HCT116 (cell line): Measurements from ENCODE around the gene SLC2A2. TPM values are rescaled to one million over a fixed set of nuclear protein-coding genes. Genes with fewer than 3 reads are reported as not detected.

Source experiments
- ATAC-seq: fragments of 200-7000 bp; cut with Tn5 transposase; 2 replicates; pipeline ENCODE4 v1.9.1; 2020; ENCODE audit warnings: mild to moderate bottlenecking, moderate library complexity
- BruUV-seq: library from RNA; stranded (reverse); fragments of 400-500 nt; replicated peaks from 2 replicates; lab custom pipeline; 2021; lab: Mats Ljungman, UMichigan
- CTCF ChIA-PET: fragments of 300-600 bp; sonication (Branson Sonifier 250); formaldehyde crosslinking; loops from one replicate; lab custom pipeline; 2021; ENCODE audit warnings: antibody characterized with exemption; lab: Charles Lee
- POLR2A ChIA-PET: fragments of 300-600, 350-600 bp; sonication (Branson Sonifier 250); formaldehyde crosslinking; loops from one replicate; lab custom pipeline; 2021; ENCODE audit warnings: antibody characterized with exemption; lab: Charles Lee
- RAD21 ChIA-PET, 2 experiments: fragments of 300-600 bp; sonication (Branson Sonifier 250); formaldehyde crosslinking; loops; one replicate each; lab custom pipeline; 2023; ENCODE audit warnings: low total read pairs in 2 of 2; ENCODE audit not compliant: uncharacterized antibody in 2 of 2, unreplicated experiment in 2 of 2, low non-redundant PET in 1 of 2; lab: Charles Lee
- DNase-seq: peaks from one replicate; pipeline ENCODE4 v3.0.0-alpha.2; 2010; ENCODE audit warnings: low read depth, low spot score
- H2AFZ ChIP-seq: fragments of 200-600 bp; shearing (Covaris generic), sonication (generic); 2 replicates; pipeline ENCODE4 v1.6.1; 2017; ENCODE audit warnings: low read depth, mixed run types, mixed read lengths, antibody characterized with exemption, low read length; ENCODE audit not compliant: poor library complexity, severe bottlenecking
- H3K27ac ChIP-seq: 2 replicates; pipeline ENCODE4 v1.5.1; 2012; ENCODE audit warnings: low read depth, low read length
- H3K27me3 ChIP-seq: fragments of 200-600 bp; sonication (generic); 2 replicates; pipeline ENCODE4 v1.6.1; 2016; ENCODE audit warnings: mixed run types, low read length, mixed read lengths; ENCODE audit not compliant: insufficient read depth
- H3K36me3 ChIP-seq, 2 experiments: fragments of 200-500 bp in 1 of 2; fragments of 200-600 bp in 1 of 2; sonication (Bioruptor generic) in 1 of 2; sonication (generic) in 1 of 2; 2 replicates each; pipeline versions ENCODE4 v1.5.1 to v1.6.1; 2014 to 2016; ENCODE audit warnings: low read length in 2 of 2, inconsistent platforms in 1 of 2, mixed read lengths in 1 of 2, mixed run types in 1 of 2; ENCODE audit not compliant: insufficient read depth in 2 of 2, control insufficient read depth in 1 of 2
- H3K4me1 ChIP-seq, 2 experiments: fragments of 200-600 bp in 1 of 2; sonication (generic) in 1 of 2; 2 replicates each; pipeline versions ENCODE4 v1.5.1 to v1.6.1; 2012 to 2017; ENCODE audit warnings: low read length in 2 of 2, inconsistent platforms in 1 of 2, mild to moderate bottlenecking in 1 of 2, mixed read lengths in 1 of 2, mixed run types in 1 of 2, moderate library complexity in 1 of 2; ENCODE audit not compliant: insufficient read depth in 2 of 2, control insufficient read depth in 1 of 2
- H3K4me2 ChIP-seq: fragments of 200-600 bp; sonication (generic); 2 replicates; pipeline ENCODE4 v1.6.1; 2017; ENCODE audit warnings: mixed run types, low read length, mixed read lengths
- H3K4me3 ChIP-seq, 2 experiments: fragments of 200-600 bp in 1 of 2; sonication (generic) in 1 of 2; replicated peaks in 1 of 2; 2 replicates each; pipeline ENCODE4 v1.5.1; 2011 to 2016; ENCODE audit warnings: low read length in 2 of 2, control low read depth in 1 of 2, low read depth in 1 of 2, mild to moderate bottlenecking in 1 of 2, mixed read lengths in 1 of 2, mixed run types in 1 of 2
- H3K79me2 ChIP-seq: fragments of 200-600 bp; sonication (generic); 2 replicates; pipeline ENCODE4 v1.6.1; 2017; ENCODE audit warnings: mild to moderate bottlenecking, mixed run types, low read length, moderate library complexity, mixed read lengths; ENCODE audit not compliant: insufficient read depth
- H3K9ac ChIP-seq: fragments of 200-600 bp; sonication (generic); 2 replicates; pipeline ENCODE4 v1.6.1; 2016; ENCODE audit warnings: low read length, mixed read lengths
- H3K9me2 ChIP-seq: fragments of 200-600 bp; sonication (generic), shearing (Covaris generic); 2 replicates; pipeline ENCODE4 v1.6.1; 2017; ENCODE audit warnings: mixed run types, mild to moderate bottlenecking, moderate library complexity; ENCODE audit not compliant: insufficient read depth
- H3K9me3 ChIP-seq, 2 experiments: fragments of 200-500 bp in 1 of 2; fragments of 200-600 bp in 1 of 2; sonication (Bioruptor generic) in 1 of 2; sonication (generic) in 1 of 2; 2 replicates each; pipeline ENCODE4 v1.6.1; 2014 to 2017; ENCODE audit warnings: low read length in 2 of 2, mixed read lengths in 2 of 2, inconsistent platforms in 1 of 2, low read depth in 1 of 2, mild to moderate bottlenecking in 1 of 2, mixed run types in 1 of 2, moderate library complexity in 1 of 2; ENCODE audit not compliant: control insufficient read depth in 1 of 2, insufficient read depth in 1 of 2
- H4K20me1 ChIP-seq: fragments of 200-600 bp; sonication (generic), shearing (Covaris generic); 2 replicates; pipeline ENCODE4 v1.6.1; 2017; ENCODE audit warnings: mixed run types, mild to moderate bottlenecking, moderate library complexity; ENCODE audit not compliant: insufficient read depth
- JUND ChIP-seq: IDR thresholded peaks from 2 replicates; pipeline ENCODE4 v1.6.1; 2012
- POLR2A ChIP-seq: IDR thresholded peaks from 2 replicates; pipeline ENCODE4 v1.7.0; 2011; ENCODE audit warnings: borderline replicate concordance; ENCODE audit not compliant: insufficient read depth, insufficient read length; ENCODE audit errors: extremely low read depth
- POLR2AphosphoS5 ChIP-seq: IDR thresholded peaks from 2 replicates; pipeline ENCODE4 v1.6.1; 2011; ENCODE audit warnings: mild to moderate bottlenecking, low read depth, low read length, moderate library complexity
- SIN3A ChIP-seq: IDR thresholded peaks from 2 replicates; pipeline ENCODE4 v1.6.1; 2012; ENCODE audit warnings: low read depth
- SRF ChIP-seq: IDR thresholded peaks from 2 replicates; pipeline ENCODE4 v1.6.1; 2012; ENCODE audit warnings: low read depth
- ZNF274 ChIP-seq: fragments of 200-500 bp; sonication (Bioruptor generic); IDR thresholded peaks from 2 replicates; pipeline ENCODE4 v1.6.1; 2014; ENCODE audit warnings: mild to moderate bottlenecking, low read depth, low read length, inconsistent platforms
- intact Hi-C: fragments of 100-400 bp; cut with micrococcal nuclease; formaldehyde crosslinking; loops from 2 replicates; pipeline ENCODE4 v1.10.0; 2022
- total RNA-seq: library from RNA; stranded (reverse); gene quantifications from one replicate; pipeline ENCODE4 v1.2.1, GENCODE V29; 2021; ENCODE audit not compliant: unreplicated experiment
- TF ChIP-seq, protein P1 (sequence below), 3 experiments: fragments of 200-600 bp in 1 of 3; sonication (generic) in 1 of 3; IDR thresholded peaks in 2 of 3; conservative IDR thresholded peaks in 1 of 3; 2 replicates each; pipeline ENCODE4 v1.5.1; 2012 to 2017; ENCODE audit warnings: low read depth in 2 of 3, low read length in 2 of 3, antibody characterized with exemption in 1 of 3, borderline replicate concordance in 1 of 3, control low read depth in 1 of 3, mild to moderate bottlenecking in 1 of 3, mixed read lengths in 1 of 3, mixed run types in 1 of 3, moderate library complexity in 1 of 3; ENCODE audit not compliant: insufficient read depth in 1 of 3
- TF ChIP-seq, protein P2 (sequence below): IDR thresholded peaks from 2 replicates; pipeline ENCODE4 v1.6.1; 2012
- TF ChIP-seq, protein P3 (sequence below): IDR thresholded peaks from 2 replicates; pipeline ENCODE4 v1.6.1; 2011; ENCODE audit warnings: mild to moderate bottlenecking, low read length, moderate library complexity; ENCODE audit not compliant: insufficient replicate concordance; ENCODE audit errors: extremely low read depth
- TF ChIP-seq, protein P4 (sequence below): IDR thresholded peaks from 2 replicates; pipeline ENCODE4 v1.6.1; 2012

SLC2A2 gene
- total RNA-seq, 1 experiment from 2014 or later, result not detected

DNA sequence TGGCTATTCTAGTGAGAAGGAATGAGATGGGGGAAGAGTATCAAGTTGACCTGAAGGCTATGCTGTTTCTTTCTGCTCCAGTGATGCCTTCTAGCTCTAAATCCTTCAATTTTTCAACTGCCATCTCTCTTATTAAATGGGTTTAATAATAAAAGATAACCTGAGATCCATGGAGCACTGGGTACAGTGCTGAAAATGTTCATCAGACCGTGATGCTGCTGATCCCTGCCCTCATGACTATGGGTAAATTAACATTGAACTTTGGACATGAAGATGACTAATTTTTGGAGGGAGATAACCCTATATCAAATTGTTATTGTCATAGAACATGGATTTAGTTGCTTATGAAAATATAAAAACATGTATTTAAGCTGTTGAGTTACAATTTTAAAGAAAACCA is 27.7 kb upstream of the SLC2A2 start:
- H3K4me1 ChIP-seq, result peaks cover 12 to 17% of the 10 kb centered on the region in 2 experiments
- ChIA-PET CTCF (no interaction called here), POLR2A (no interaction called here), RAD21 (no interaction called here)
- DNase-seq (no peak), ATAC-seq (no peak)
- intact Hi-C loops, result loop anchor here (10.0 kb wide), 1 partner anchor 111 kb away; no protein-coding TSS in a partner anchor
- H3K9ac ChIP-seq, result no peak overlapping the region
- H3K4me3 ChIP-seq, result no peak overlapping the region
- H3K9me3 ChIP-seq, result no peaks in the 10 kb centered on the region
- no peaks in the 10 kb centered on the region for H3K79me2 ChIP-seq
- no peak overlapping the region for H2AFZ ChIP-seq
- H3K9me2 ChIP-seq, result no peaks in the 10 kb centered on the region
- no peak overlapping the region for H3K27ac ChIP-seq
- TF ChIP-seq JUND (no peak), POLR2A (no peak), POLR2AphosphoS5 (no peak), SRF (no peak), SIN3A (no peak), ZNF274 (no peak)
- TF ChIP-seq, protein P1, sequence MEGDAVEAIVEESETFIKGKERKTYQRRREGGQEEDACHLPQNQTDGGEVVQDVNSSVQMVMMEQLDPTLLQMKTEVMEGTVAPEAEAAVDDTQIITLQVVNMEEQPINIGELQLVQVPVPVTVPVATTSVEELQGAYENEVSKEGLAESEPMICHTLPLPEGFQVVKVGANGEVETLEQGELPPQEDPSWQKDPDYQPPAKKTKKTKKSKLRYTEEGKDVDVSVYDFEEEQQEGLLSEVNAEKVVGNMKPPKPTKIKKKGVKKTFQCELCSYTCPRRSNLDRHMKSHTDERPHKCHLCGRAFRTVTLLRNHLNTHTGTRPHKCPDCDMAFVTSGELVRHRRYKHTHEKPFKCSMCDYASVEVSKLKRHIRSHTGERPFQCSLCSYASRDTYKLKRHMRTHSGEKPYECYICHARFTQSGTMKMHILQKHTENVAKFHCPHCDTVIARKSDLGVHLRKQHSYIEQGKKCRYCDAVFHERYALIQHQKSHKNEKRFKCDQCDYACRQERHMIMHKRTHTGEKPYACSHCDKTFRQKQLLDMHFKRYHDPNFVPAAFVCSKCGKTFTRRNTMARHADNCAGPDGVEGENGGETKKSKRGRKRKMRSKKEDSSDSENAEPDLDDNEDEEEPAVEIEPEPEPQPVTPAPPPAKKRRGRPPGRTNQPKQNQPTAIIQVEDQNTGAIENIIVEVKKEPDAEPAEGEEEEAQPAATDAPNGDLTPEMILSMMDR (IDR thresholded peaks at IDR 0.05 in 2 of 3, conservative IDR thresholded peaks at IDR 0.05 in 1 of 3; ENCODE audit: borderline replicate concordance in 1 of 3, insufficient read depth in 1 of 3, low read depth in 2 of 3, low read length in 2 of 3), result no peak
- TF ChIP-seq, protein P2, sequence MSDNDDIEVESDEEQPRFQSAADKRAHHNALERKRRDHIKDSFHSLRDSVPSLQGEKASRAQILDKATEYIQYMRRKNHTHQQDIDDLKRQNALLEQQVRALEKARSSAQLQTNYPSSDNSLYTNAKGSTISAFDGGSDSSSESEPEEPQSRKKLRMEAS, result no peak
- TF ChIP-seq, protein P3, sequence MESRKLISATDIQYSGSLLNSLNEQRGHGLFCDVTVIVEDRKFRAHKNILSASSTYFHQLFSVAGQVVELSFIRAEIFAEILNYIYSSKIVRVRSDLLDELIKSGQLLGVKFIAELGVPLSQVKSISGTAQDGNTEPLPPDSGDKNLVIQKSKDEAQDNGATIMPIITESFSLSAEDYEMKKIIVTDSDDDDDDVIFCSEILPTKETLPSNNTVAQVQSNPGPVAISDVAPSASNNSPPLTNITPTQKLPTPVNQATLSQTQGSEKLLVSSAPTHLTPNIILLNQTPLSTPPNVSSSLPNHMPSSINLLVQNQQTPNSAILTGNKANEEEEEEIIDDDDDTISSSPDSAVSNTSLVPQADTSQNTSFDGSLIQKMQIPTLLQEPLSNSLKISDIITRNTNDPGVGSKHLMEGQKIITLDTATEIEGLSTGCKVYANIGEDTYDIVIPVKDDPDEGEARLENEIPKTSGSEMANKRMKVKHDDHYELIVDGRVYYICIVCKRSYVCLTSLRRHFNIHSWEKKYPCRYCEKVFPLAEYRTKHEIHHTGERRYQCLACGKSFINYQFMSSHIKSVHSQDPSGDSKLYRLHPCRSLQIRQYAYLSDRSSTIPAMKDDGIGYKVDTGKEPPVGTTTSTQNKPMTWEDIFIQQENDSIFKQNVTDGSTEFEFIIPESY, result no peak
- TF ChIP-seq, protein P4, sequence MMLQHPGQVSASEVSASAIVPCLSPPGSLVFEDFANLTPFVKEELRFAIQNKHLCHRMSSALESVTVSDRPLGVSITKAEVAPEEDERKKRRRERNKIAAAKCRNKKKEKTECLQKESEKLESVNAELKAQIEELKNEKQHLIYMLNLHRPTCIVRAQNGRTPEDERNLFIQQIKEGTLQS, result no peak
- H3K4me2 ChIP-seq, result no peak overlapping the region
- no peaks in the 10 kb centered on the region for H3K27me3 ChIP-seq
- H3K36me3 ChIP-seq, result no peaks in the 10 kb centered on the region
- BruUV-seq, result no TSS peak
- no peaks in the 10 kb centered on the region for H4K20me1 ChIP-seq
